Small intestine (tissue), 7 donors: ENCODE measurements around the gene SEMA5A. TPM values are rescaled to one million over a fixed set of nuclear protein-coding genes. Genes with fewer than 3 reads are reported as not detected.
"Not testable (repeated sequence)": the region's sequence is repeated elsewhere in the genome, so short reads cannot be mapped to it uniquely, and the experiment has no call there.

Experiments
- DNase-seq, 2 donors: peaks; one replicate each; pipeline versions ENCODE4 v3.0.0 to v3.0.0-alpha.2; 2013
- FAIRE-seq: peaks from 2 replicates; lab custom pipeline; 2012; peaks lifted over from hg19 to GRCh38; lab: Jason Lieb, UNC
- H3K27ac ChIP-seq, 3 donors: one replicate each; pipeline ENCODE4 v1.5.1; 2013; ENCODE audit warnings: low read length in 2 of 3, mild to moderate bottlenecking in 2 of 3, control low read depth in 1 of 3, inconsistent platforms in 1 of 3, low read depth in 1 of 3, moderate library complexity in 1 of 3
- H3K27me3 ChIP-seq, 3 donors: one replicate each; pipeline ENCODE4 v1.6.1; 2013; ENCODE audit warnings: low read length in 3 of 3, inconsistent platforms in 1 of 3; ENCODE audit not compliant: control insufficient read depth in 3 of 3, insufficient read depth in 3 of 3
- H3K36me3 ChIP-seq, 3 donors: one replicate each; pipeline ENCODE4 v1.6.1; 2013; ENCODE audit warnings: low read length in 3 of 3, inconsistent platforms in 1 of 3, low read depth in 1 of 3, mild to moderate bottlenecking in 1 of 3, moderate library complexity in 1 of 3; ENCODE audit not compliant: control insufficient read depth in 3 of 3, insufficient read depth in 2 of 3
- H3K4me1 ChIP-seq, 3 donors: one replicate each; pipeline ENCODE4 v1.6.1; 2013; ENCODE audit warnings: low read length in 2 of 3, inconsistent platforms in 1 of 3, low read depth in 1 of 3, mild to moderate bottlenecking in 1 of 3, moderate library complexity in 1 of 3; ENCODE audit not compliant: control insufficient read depth in 3 of 3, insufficient read depth in 2 of 3
- H3K4me3 ChIP-seq, 3 donors: one replicate each; pipeline ENCODE4 v1.5.1; 2013; ENCODE audit warnings: low read length in 3 of 3, control low read depth in 1 of 3, inconsistent platforms in 1 of 3, low read depth in 1 of 3, mild to moderate bottlenecking in 1 of 3, moderate library complexity in 1 of 3
- H3K9me3 ChIP-seq, 2 donors: one replicate each; pipeline ENCODE4 v1.6.1; 2013; ENCODE audit warnings: low read depth in 1 of 2, low read length in 1 of 2; ENCODE audit not compliant: control insufficient read depth in 2 of 2, insufficient read depth in 1 of 2
- WGBS, 3 donors: extraction: QIAGEN DNeasy Blood & Tissue Kit; methylation state at CpG; one replicate each; pipeline ENCODE4 v1.1.7; 2013; 5-methylcytosine and 5-hydroxymethylcytosine counted together
- polyA plus RNA-seq, 4 donors: library from polyadenylated mRNA; stranded (reverse) in 3 of 4; unstranded in 1 of 4; fragments of 200-250 nt in 3 of 4; fragments of 120-200 nt in 1 of 4; gene quantifications; one replicate each; pipeline versions ENCODE4 v1.2.1 to v1.2.3, GENCODE V29; 2013
- donor health status: healthy with polysubstance abuse.
- donor health status: control.
- donor health status: control.
- donor health status: Bipolar disorder and iron deficiency.
- donor health status: healthy.

The SEMA5A gene
- polyA plus RNA-seq, 4 donors = 0.45 to 11.1 (median 1.2) TPM

GRCh38 chr5:9358961-9359685 lies 186.8 kb downstream of the SEMA5A start:
- Histone ChIP-seq H3K27ac (no peak overlapping the region), H3K27me3 (no peaks in the 10 kb centered on the region), H3K4me1 (peaks cover 0 to 19% (median 0%) of the 10 kb centered on the region in 3 donors), H3K9me3 (no peaks in the 10 kb centered on the region), H3K4me3 (no peak overlapping the region), H3K36me3 (peaks cover 0 to 3% (median 0%) of the 10 kb centered on the region in 3 donors)
- no peak for DNase-seq
- no peak for FAIRE-seq
- 80 to 85% (median 82%) methylated on average over 2 of the region's 2 CpGs for WGBS, 3 donors

GRCh38 chr5:9356351-9356825 lies 189.5 kb downstream of the SEMA5A start:
- peaks cover 0 to 3% (median 0%) of the 10 kb centered on the region in 3 donors for H3K36me3 ChIP-seq
- peak overlapping the region in 1 of 3 donors; percentile 21 for H3K27ac ChIP-seq
- peaks cover 0 to 22% (median 0%) of the 10 kb centered on the region in 3 donors for H3K4me1 ChIP-seq
- H3K9me3 ChIP-seq = no peaks in the 10 kb centered on the region
- no peak overlapping the region for H3K4me3 ChIP-seq
- FAIRE-seq (no peak), DNase-seq (no peak)
- no peaks in the 10 kb centered on the region for H3K27me3 ChIP-seq
- WGBS, 3 donors = 45 to 71% (median 70%) methylated on average over 5 of the region's 5 CpGs

GRCh38 chr5:9354336-9355081 lies 191.4 kb downstream of the SEMA5A start:
- DNase-seq (peak in 1 of 2 donors; percentile 39), FAIRE-seq (no peak)
- peaks cover 0 to 3% (median 0%) of the 10 kb centered on the region in 3 donors for H3K36me3 ChIP-seq
- no peaks in the 10 kb centered on the region for H3K27me3 ChIP-seq
- peaks cover 0 to 22% (median 0%) of the 10 kb centered on the region in 3 donors for H3K4me1 ChIP-seq
- H3K9me3 ChIP-seq = no peaks in the 10 kb centered on the region
- peak overlapping the region in 1 of 3 donors; percentile 13 for H3K27ac ChIP-seq
- H3K4me3 ChIP-seq = no peak overlapping the region
- WGBS, 3 donors = 79 to 88% (median 80%) methylated on average over 7 of the region's 7 CpGs

DNA sequence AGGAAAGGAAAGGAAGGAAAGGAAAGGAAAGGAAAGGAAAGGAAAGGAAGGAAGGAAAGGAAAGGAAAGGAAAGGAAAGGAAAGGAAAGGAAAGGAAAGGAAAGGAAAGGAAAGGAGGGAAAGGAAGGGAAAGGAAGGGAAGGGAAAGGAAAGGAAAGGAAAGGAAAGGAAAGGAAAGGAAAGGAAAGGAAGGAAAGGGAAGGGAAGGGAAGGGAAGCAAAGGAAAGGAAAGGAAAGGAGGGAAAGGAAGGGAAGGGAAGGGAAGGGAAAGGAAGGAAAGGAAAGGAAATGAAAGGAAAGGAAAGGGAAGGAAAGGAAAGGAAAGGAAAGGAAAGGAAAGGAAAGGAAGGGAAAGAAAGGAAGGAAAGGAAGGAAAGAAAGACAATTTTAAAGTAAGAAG lies 192.8 kb downstream of the SEMA5A start:
- not testable (repeated sequence) for H3K4me3 ChIP-seq, H3K27me3 ChIP-seq, FAIRE-seq, H3K27ac ChIP-seq, H3K9me3 ChIP-seq, H3K36me3 ChIP-seq, DNase-seq
- H3K4me1 ChIP-seq = peaks cover 0 to 26% (median 3%) of the 10 kb centered on the region in 3 donors

DNA sequence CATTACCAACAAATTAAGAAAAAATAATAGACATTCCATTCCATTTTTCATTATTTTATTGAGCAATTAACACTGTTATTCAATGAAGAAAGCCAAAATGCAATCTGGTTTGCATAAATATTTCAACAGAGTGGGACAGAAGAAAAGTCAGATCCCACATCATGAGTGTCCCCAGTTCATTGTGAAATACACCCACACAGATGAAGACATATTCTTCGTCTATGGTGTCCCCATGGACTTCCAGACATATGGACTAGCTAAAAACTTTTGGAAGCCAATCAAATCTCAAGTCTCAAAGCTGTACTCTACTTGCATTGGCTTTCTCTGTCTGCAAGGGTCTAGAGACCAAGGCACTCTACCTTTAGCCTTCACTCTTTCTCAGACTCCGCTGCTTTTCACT lies 194.3 kb downstream of the SEMA5A start:
- DNase-seq (no peak), FAIRE-seq (no peak)
- Histone ChIP-seq H3K4me3 (no peak overlapping the region), H3K36me3 (no peaks in the 10 kb centered on the region), H3K27ac (no peak overlapping the region), H3K4me1 (peaks cover 0 to 27% (median 3%) of the 10 kb centered on the region in 3 donors), H3K27me3 (no peaks in the 10 kb centered on the region), H3K9me3 (no peaks in the 10 kb centered on the region)
- WGBS, 3 donors = 70 to 86% (median 81%) methylated on average over 2 of the region's 2 CpGs

DNA sequence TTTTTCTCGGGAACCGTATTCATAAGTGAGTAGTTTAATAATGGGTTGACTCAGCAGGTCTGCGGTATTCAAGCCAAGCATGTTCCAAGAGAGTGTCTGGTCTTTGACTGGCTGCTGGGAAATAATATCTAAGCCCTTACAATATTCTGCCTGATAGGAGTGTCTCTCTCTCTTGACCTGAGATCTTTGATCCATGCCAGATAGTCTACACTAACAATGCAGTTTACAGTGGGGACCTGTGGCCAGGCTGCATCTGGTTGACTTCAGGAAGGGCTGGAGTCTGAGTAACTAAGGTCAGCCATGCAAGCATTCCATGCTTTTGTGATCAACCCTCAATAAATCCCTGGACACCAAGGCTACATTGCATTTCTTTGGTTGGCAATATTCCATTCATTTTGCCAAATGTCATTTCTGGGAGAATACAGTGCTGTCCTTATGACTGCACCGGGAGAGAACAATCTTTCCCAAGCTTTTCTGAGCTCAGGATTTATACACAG lies 195.5 kb downstream of the SEMA5A start:
- peaks cover 0 to 3% (median 0%) of the 10 kb centered on the region in 3 donors for H3K36me3 ChIP-seq
- H3K27ac ChIP-seq = no peak overlapping the region
- H3K27me3 ChIP-seq = no peaks in the 10 kb centered on the region
- WGBS, 3 donors = 70 to 82% (median 74%) methylated on average over 4 of the region's 4 CpGs
- H3K9me3 ChIP-seq = peaks cover 0 to 4% of the 10 kb centered on the region in 2 donors
- peak in 1 of 2 donors; percentile 15 for DNase-seq
- H3K4me3 ChIP-seq = no peak overlapping the region
- FAIRE-seq = no peak
- peaks cover 0 to 23% (median 3%) of the 10 kb centered on the region in 3 donors for H3K4me1 ChIP-seq

GRCh38 chr5:9348401-9348996 lies 197.4 kb downstream of the SEMA5A start:
- no peak overlapping the region for H3K4me3 ChIP-seq
- no peaks in the 10 kb centered on the region for H3K27me3 ChIP-seq
- FAIRE-seq = no peak
- H3K9me3 ChIP-seq = peaks cover 0 to 4% of the 10 kb centered on the region in 2 donors
- 2 to 21% (median 12%) methylated on average over 5 of the region's 5 CpGs for WGBS, 3 donors
- peak overlapping the region in 1 of 3 donors; percentile 38 for H3K27ac ChIP-seq
- peak; percentile 60 to 76 for DNase-seq
- peaks cover 0 to 8% (median 3%) of the 10 kb centered on the region in 3 donors for H3K4me1 ChIP-seq
- peaks cover 0 to 3% (median 0%) of the 10 kb centered on the region in 3 donors for H3K36me3 ChIP-seq
